Activated CD8-positive, alpha-beta memory T cell treated with anti-CD3 and anti-CD28 coated beads, Interleukin-2, amount 50 U/mL, for 24 hours (primary cell): ENCODE measurements around the gene TNXB.
"Not testable (repeated sequence)": the region's sequence is repeated elsewhere in the genome, so short reads cannot be mapped to it uniquely, and the experiment has no call there.

Experiments
- DNase-seq: peaks from one replicate; pipeline ENCODE4 v3.0.0-alpha.2; 2020; ENCODE audit errors: extremely low read depth

TNXB gene

GRCh38 chr6:32038878-32039277 lies 70.3 kb downstream of the TNXB start:
- DNase-seq, result not testable (repeated sequence)

DNA sequence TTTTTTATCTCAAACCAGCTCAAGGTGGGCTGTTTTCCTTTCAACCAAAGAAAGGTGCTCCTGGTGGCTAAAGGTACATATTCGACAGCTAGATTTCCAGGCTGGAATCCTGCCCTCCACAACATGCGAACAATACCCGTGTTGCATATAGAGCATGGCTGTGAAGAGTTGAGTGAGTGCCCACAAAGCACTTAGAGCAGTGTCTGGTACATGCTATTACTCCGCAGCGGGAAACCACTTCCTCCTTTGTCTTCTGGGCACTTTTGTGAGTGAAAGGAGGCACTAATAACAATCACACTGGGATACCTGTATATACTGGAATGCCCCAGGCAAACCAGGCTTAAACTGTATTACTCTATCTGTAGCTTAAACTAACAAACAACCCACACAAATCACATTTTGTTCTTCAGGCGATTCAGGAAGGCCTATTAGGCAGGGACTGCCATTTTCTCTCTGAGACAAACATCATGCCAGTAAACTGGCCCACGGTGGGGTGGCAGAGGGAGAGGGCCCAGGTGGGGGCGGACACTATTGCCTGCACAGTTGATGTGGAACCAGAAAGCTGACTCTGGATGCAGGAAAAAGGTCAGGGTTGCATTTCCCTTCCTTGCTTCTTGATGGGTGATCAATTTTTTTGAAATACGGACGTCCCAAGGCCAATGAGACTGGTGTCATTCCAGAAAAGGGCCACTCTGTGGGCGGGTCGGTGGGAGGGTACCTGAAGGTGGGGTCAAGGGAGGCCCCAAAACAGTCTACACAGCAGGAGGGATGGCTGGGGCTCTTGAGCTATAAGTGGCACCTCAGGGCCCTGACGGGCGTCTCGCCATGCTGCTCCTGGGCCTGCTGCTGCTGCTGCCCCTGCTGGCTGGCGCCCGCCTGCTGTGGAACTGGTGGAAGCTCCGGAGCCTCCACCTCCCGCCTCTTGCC lies 71.3 kb downstream of the TNXB start, which contains the start of gene CYP21A2:
TSS of gene CYP21A2 (plus strand) at position 818 of the 927 bp plus-strand sequence. CDS start at position 826, 8 bp downstream.
- not testable (repeated sequence) for DNase-seq

GRCh38 chr6:32037136-32037535 lies 72.0 kb downstream of the TNXB start:
- not testable (repeated sequence) for DNase-seq

GRCh38 chr6:32035283-32036013 lies 73.7 kb downstream of the TNXB start:
- not testable (repeated sequence) for DNase-seq

DNA sequence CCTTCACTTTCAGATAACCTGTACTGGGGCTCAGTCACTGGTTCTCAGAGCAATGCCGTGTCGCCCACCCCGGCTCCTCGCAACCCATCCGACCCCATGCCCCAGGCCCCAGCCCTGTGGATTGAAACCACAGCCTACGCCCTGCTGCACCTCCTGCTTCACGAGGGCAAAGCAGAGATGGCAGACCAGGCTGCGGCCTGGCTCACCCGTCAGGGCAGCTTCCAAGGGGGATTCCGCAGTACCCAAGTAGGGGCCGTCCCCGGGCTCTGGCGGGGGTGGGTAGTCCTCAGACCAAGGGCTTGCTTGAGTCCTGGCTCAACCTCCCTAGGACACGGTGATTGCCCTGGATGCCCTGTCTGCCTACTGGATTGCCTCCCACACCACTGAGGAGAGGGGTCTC lies 79.6 kb downstream of the TNXB start:
- DNase-seq, result not testable (repeated sequence)

GRCh38 chr6:32028631-32029030 lies 80.5 kb downstream of the TNXB start:
- DNase-seq, result not testable (repeated sequence)

DNA sequence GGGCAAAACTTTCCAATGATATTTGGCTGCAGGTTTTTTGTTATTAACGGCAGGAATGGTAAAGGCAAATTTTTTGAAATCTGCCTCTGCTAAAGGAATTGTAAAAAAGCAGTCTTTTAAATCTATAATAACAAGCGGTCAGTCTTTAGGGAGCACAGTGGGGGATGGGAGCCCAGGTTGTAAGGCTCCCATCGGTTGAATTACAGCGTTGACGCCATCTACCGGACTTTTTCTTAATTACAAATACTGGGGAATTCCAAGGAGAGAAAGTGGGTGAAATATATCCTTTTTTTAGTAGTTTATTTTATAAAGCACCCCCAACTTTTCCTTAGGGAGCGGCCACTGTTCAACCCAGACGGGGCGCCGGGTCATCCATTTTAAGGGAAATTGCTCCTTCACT lies 87.0 kb downstream of the TNXB start:
- not testable (repeated sequence) for DNase-seq

- not testable (repeated sequence) for DNase-seq
These were observed 94.6 kb downstream of the TNXB start, which contains the start of gene C4B for GRCh38 chr6:32014547-32014946. Gene C4B, plus strand, starts transcription at chr6:32014795. Its CDS starts 51 bp downstream, at chr6:32014846.

DNA sequence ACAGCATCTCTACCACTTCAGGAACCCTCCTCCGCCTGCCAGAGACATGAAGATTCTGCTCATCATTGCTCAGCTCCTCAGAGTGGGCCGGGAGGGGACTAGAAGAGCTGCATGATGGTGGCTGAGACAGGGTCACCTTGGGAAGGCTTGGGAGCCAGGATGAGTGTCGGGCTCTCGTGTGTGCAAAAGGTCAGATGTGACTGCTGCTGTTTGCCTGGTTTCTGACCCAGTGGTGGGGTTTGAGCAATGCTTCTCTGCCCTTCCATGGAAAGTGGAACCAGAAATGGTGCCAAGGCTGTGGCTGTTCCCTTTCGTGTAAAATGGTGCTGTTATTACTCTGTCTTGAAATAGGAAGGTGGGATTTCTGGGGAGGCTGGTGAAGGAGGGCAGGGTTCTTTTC lies 95.4 kb downstream of the TNXB start:
- not testable (repeated sequence) for DNase-seq

DNA sequence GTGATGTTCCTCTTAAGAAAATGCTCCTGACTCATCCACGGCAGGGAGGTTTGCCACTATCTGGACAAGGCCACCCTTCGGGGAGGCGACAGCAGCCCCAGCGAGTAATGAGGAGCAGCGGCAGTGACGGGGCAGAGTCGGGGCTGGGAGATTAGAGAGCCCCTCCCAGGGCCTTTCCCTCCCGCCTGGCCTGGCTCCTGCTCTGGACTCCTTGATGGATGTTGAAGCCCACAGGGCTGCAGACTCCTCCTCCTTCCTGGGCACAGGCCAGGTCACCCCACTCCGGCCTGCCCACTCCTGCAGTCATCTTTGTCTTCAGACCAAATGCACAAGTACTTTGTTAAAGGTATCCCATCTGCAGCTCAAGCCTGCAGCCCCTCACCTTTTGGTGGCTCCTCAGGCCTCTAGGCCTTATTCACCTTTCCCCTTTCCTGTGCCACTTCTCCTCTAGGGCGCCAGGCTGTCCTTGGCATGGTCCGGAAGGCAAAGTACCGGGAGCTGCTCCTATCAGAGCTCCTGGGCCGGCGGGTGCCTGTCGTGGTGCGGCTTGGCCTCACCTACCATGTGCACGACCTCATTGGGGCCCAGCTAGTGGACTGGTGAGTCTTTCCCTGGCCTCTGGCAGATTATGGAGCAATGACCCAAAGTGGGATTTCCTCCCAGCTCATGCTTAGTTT lies 96.1 kb downstream of the TNXB start:
- not testable (repeated sequence) for DNase-seq

DNA sequence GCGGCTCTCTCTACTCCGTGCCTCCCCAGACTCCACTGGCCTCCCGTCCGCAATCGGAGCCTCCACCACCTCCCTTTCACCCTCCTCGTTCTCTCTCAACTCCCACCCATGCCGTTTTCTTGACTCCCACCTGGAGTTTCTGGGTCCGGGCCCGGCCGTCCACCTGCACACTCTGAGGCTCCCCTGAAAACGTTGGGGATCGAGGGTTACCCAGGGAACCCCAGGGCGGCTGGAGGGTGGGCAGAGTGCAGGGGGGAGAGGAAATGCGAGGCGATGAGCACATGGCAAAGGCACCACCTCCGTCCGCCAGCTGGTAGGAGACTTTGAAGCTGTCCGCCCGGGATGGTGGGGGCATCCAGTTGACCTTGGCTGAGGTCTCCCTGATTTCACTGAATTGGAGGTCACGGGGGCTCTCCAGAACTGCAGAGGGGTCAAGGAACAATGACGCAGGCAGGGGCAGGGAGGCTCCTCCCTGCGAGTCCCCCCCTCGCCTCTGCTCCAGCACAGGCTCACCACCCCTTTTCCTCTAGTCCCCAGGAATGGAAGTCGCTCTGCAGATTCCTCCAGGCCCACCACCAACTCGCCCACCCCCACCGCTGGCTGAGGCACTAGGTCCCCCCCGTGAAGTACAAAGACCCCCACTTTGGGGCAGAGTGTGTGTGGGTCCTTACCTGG lies 98.1 kb downstream of the TNXB start:
- not testable (repeated sequence) for DNase-seq

- not testable (repeated sequence) for DNase-seq
These were observed 99.6 kb downstream of the TNXB start for GRCh38 chr6:32009537-32009936.

DNA sequence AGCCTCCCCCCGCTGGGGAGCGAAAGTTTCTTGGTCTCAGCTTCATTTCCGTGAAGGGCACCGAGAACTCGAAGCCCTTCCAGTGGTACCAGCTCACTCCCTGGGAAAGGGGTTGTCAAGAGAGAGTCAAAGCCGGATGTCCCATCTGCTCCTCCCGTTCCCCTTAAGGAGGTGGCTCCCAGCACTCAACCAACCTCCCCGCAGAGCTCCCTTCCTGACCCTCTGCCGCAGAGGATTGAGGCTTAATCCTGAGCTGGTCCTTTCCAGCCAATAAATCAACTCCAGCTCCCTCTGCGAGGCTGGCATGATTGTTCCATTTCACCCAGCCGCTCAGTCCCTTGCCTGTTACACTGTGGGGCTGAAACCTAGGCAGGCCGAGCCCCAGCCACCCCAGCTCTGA lies 100.5 kb downstream of the TNXB start:
- DNase-seq, result not testable (repeated sequence)

DNA sequence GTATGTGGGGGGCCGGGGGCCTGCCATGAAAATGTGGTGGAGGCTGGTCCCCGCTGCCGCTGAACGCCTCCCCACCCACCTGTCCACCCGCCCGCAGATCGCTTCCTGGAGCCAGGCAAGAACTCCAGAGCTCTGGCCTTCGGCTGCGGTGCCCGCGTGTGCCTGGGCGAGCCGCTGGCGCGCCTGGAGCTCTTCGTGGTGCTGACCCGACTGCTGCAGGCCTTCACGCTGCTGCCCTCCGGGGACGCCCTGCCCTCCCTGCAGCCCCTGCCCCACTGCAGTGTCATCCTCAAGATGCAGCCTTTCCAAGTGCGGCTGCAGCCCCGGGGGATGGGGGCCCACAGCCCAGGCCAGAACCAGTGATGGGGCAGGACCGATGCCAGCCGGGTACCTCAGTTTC lies 101.1 kb downstream of the TNXB start:
- not testable (repeated sequence) for DNase-seq

- not testable (repeated sequence) for DNase-seq
These were observed 102.1 kb downstream of the TNXB start for GRCh38 chr6:32007086-32007485.

GRCh38 chr6:32005991-32006529 lies 103.1 kb downstream of the TNXB start:
- not testable (repeated sequence) for DNase-seq

- not testable (repeated sequence) for DNase-seq
These were observed 103.6 kb downstream of the TNXB start for GRCh38 chr6:32005538-32005880.

DNA sequence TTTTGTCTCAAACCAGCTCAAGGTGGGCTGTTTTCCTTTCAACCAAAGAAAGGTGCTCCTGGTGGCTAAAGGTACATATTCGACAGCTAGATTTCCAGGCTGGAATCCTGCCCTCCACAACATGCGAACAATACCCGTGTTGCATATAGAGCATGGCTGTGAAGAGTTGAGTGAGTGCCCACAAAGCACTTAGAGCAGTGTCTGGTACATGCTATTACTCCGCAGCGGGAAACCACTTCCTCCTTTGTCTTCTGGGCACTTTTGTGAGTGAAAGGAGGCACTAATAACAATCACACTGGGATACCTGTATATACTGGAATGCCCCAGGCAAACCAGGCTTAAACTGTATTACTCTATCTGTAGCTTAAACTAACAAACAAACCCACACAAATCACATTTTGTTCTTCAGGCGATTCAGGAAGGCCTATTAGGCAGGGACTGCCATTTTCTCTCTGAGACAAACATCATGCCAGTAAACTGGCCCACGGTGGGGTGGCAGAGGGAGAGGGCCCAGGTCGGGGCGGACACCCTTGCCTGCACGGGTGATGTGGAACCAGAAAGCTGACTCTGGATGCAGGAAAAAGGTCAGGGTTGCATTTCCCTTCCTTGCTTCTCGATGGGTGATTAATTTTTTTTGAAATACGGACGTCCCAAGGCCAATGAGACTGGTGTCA lies 104.1 kb downstream of the TNXB start:
- DNase-seq, result not testable (repeated sequence)

GRCh38 chr6:32004393-32004792 lies 104.7 kb downstream of the TNXB start:
- not testable (repeated sequence) for DNase-seq

- not testable (repeated sequence) for DNase-seq
These were observed 105.8 kb downstream of the TNXB start for GRCh38 chr6:32003301-32003700.
